GM12878 (cell line): Measurements from ENCODE around the gene C22orf15.
"Not testable (repeated sequence)": the region's sequence is repeated elsewhere in the genome, so short reads cannot be mapped to it uniquely, and the experiment has no call there.

Experiments
- ATF7 ChIP-seq: fragments of 450-650 bp; IDR thresholded peaks from 2 replicates; pipeline ENCODE4 v1.6.1; 2016; ENCODE audit warnings: low read depth, mild to moderate bottlenecking
- CTCF ChIP-seq, 3 experiments: IDR thresholded peaks in 2 of 3; conservative IDR thresholded peaks in 1 of 3; 2 replicates each; pipeline ENCODE4 v1.5.1; 2011; ENCODE audit warnings: low read depth in 3 of 3, low read length in 3 of 3, mild to moderate bottlenecking in 3 of 3, control low read depth in 2 of 3, moderate library complexity in 2 of 3, inconsistent platforms in 1 of 3, mixed read lengths in 1 of 3; ENCODE audit not compliant: control insufficient read depth in 2 of 3, insufficient read depth in 1 of 3; ENCODE audit errors: extremely low read depth in 1 of 3
- KDM1A ChIP-seq: fragments of 200-600 bp; sonication (generic); IDR thresholded peaks from 2 replicates; pipeline ENCODE4 v1.6.1; 2016; ENCODE audit warnings: borderline replicate concordance
- POLR2AphosphoS5 ChIP-seq: IDR thresholded peaks from 2 replicates; pipeline ENCODE4 v1.6.1; 2011; ENCODE audit warnings: mild to moderate bottlenecking, low read length, inconsistent platforms
- TAF1 ChIP-seq: IDR thresholded peaks from 2 replicates; pipeline ENCODE4 v1.6.1; 2011; ENCODE audit warnings: mild to moderate bottlenecking, low read depth, low read length, borderline replicate concordance
- USF1 ChIP-seq: IDR thresholded peaks from 2 replicates; pipeline ENCODE4 v1.6.1; 2011; ENCODE audit warnings: borderline replicate concordance, low read depth, mild to moderate bottlenecking, moderate library complexity, mixed read lengths, low read length; ENCODE audit not compliant: insufficient read depth; ENCODE audit errors: extremely low read length
- ZNF687 ChIP-seq: fragments of 450-650 bp; IDR thresholded peaks from 2 replicates; pipeline ENCODE4 v1.6.1; 2017; ENCODE audit warnings: mild to moderate bottlenecking, moderate library complexity

GRCh38 chr22:23728108-23728507 is 34.7 kb upstream of the C22orf15 start:
- not testable (repeated sequence) for TF ChIP-seq CTCF (IDR thresholded peaks at IDR 0.05 in 2 of 3, conservative IDR thresholded peaks at IDR 0.05 in 1 of 3; ENCODE audit: control insufficient read depth in 2 of 3, extremely low read depth in 1 of 3, insufficient read depth in 1 of 3, low read depth in 3 of 3, low read length in 3 of 3); TAF1; ATF7; POLR2AphosphoS5; USF1; KDM1A; ZNF687
